HepG2 (cell line): ENCODE results near the gene ZNF488. TPM values are rescaled to one million over a fixed set of nuclear protein-coding genes. Genes with fewer than 3 reads are reported as not detected.

Experiments used
- GMEB2 ChIP-seq: IDR thresholded peaks from 2 replicates; pipeline ENCODE4 v1.6.1; 2016; ENCODE audit warnings: missing biosample characterization, missing genetic modification reagents, low read depth
- HMGXB3 ChIP-seq: sonication (generic); formaldehyde crosslinking; IDR thresholded peaks from 2 replicates; pipeline ENCODE4 v1.4.0; 2020; ENCODE audit warnings: missing genetic modification reagents, borderline replicate concordance
- ZFX ChIP-seq: sonication (generic); formaldehyde crosslinking; IDR thresholded peaks from 2 replicates; pipeline ENCODE4 v1.4.0; 2020; ENCODE audit warnings: mild to moderate bottlenecking, low read depth, missing genetic modification reagents, moderate library complexity
- ZHX2 ChIP-seq, 2 experiments: sonication (generic) in 1 of 2; formaldehyde crosslinking in 1 of 2; IDR thresholded peaks; 2 replicates each; pipeline versions ENCODE4 v1.6.1 to v1.9.0; 2014 to 2022; ENCODE audit warnings: antibody characterized with exemption in 1 of 2, borderline replicate concordance in 1 of 2, inconsistent platforms in 1 of 2, low read depth in 1 of 2, missing genetic modification reagents in 1 of 2
- ZMAT3 ChIP-seq: sonication (generic); formaldehyde crosslinking; conservative IDR thresholded peaks from 2 replicates; pipeline ENCODE4 v1.7.0; 2021; ENCODE audit warnings: missing genetic modification reagents
- ZNF207 ChIP-seq: fragments of 450-650 bp; IDR thresholded peaks from 2 replicates; pipeline ENCODE4 v1.6.1; 2016; ENCODE audit warnings: antibody characterized with exemption, borderline replicate concordance
- ZNF263 ChIP-seq: sonication (generic); formaldehyde crosslinking; IDR thresholded peaks from 2 replicates; pipeline ENCODE4 v1.4.0; 2020; ENCODE audit warnings: missing genetic modification reagents
- ZNF335 ChIP-seq: sonication (generic); formaldehyde crosslinking; IDR thresholded peaks from 2 replicates; pipeline ENCODE4 v1.4.0; 2020; ENCODE audit warnings: missing genetic modification reagents
- ZNF530 ChIP-seq: sonication (generic); formaldehyde crosslinking; IDR thresholded peaks from 2 replicates; pipeline ENCODE4 v1.5.0; 2020; ENCODE audit warnings: low read depth, mild to moderate bottlenecking, missing genetic modification reagents
- ZNF747 ChIP-seq: sonication (generic); formaldehyde crosslinking; IDR thresholded peaks from 2 replicates; pipeline ENCODE4 v1.8.1; 2023; ENCODE audit warnings: missing genetic modification reagents, mild to moderate bottlenecking, borderline replicate concordance
- ZNF75D ChIP-seq: sonication (generic); formaldehyde crosslinking; IDR thresholded peaks from 2 replicates; pipeline ENCODE4 v1.8.1; 2023; ENCODE audit warnings: missing genetic modification reagents, mild to moderate bottlenecking, borderline replicate concordance
- polyA plus RNA-seq, 8 experiments: library from polyadenylated mRNA; depleted of rRNA in 3 of 8; stranded (reverse) in 7 of 8; unstranded in 1 of 8; fragments of >200 nt; fragmentation: Illumina TruSeq in 4 of 8; extraction: Trizol in 4 of 8; gene quantifications; 2 replicates each; pipeline versions ENCODE4 v1.2.1 to v1.2.3, GENCODE V29; 2011 to 2016; ENCODE audit warnings: low read depth in 4 of 8, missing spikeins in 1 of 8, mixed read lengths in 1 of 8; ENCODE audit not compliant: insufficient read depth in 1 of 8
- total RNA-seq, 5 experiments: library from RNA; depleted of rRNA; stranded (reverse); fragments of >200 nt; fragmentation: Illumina TruSeq; extraction: Trizol; gene quantifications; 2 replicates each; pipeline ENCODE4 v1.2.3, GENCODE V29; 2016; ENCODE audit warnings: low read depth in 1 of 5
- TF ChIP-seq, protein P1 (sequence below): sonication (generic); formaldehyde crosslinking; IDR thresholded peaks from 2 replicates; pipeline ENCODE4 v1.5.0; 2020; ENCODE audit warnings: missing genetic modification reagents
- TF ChIP-seq, protein P2 (sequence below): IDR thresholded peaks from 2 replicates; pipeline ENCODE4 v1.6.1; 2016

The ZNF488 gene
- total and polyA plus RNA-seq, 2 of the 13 experiments (the other 11 are each of a cell fraction or from before 2014, with no cell fraction given): 0.13 to 0.15 TPM

GRCh38 chr10:47384148-47384921 is at the start of gene ZNF488 (continued):
- no peak for TF ChIP-seq ZHX2 (IDR thresholded peaks at IDR 0.05; ENCODE audit: low read depth)
- TF ChIP-seq ZHX2 (CRISPR knock-in tag; IDR thresholded peaks at IDR 0.05; ENCODE audit: borderline replicate concordance): no peak
- TF ChIP-seq, protein P1, sequence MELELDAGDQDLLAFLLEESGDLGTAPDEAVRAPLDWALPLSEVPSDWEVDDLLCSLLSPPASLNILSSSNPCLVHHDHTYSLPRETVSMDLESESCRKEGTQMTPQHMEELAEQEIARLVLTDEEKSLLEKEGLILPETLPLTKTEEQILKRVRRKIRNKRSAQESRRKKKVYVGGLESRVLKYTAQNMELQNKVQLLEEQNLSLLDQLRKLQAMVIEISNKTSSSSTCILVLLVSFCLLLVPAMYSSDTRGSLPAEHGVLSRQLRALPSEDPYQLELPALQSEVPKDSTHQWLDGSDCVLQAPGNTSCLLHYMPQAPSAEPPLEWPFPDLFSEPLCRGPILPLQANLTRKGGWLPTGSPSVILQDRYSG (CRISPR knock-in tag): no peak
- no peak for TF ChIP-seq ZNF75D (CRISPR knock-in tag)
- peak; percentile 31; the same call in 1 of the 2 replicates for TF ChIP-seq ZNF747 (CRISPR knock-in tag)
- TF ChIP-seq HMGXB3 (CRISPR knock-in tag): no peak
- no peak for TF ChIP-seq ZNF335 (CRISPR knock-in tag)
- TF ChIP-seq ZNF530 (CRISPR knock-in tag): no peak
- no peak for TF ChIP-seq ZNF207
- peak; percentile 72 for TF ChIP-seq ZNF263 (CRISPR knock-in tag)
- peak; percentile 67; the same call in 1 of the 2 replicates for TF ChIP-seq ZFX (CRISPR knock-in tag)
- no peak for TF ChIP-seq GMEB2 (CRISPR knock-in tag)
- no peak; the same call in 1 of the 2 replicates for TF ChIP-seq ZMAT3 (CRISPR knock-in tag)
- TF ChIP-seq, protein P2, sequence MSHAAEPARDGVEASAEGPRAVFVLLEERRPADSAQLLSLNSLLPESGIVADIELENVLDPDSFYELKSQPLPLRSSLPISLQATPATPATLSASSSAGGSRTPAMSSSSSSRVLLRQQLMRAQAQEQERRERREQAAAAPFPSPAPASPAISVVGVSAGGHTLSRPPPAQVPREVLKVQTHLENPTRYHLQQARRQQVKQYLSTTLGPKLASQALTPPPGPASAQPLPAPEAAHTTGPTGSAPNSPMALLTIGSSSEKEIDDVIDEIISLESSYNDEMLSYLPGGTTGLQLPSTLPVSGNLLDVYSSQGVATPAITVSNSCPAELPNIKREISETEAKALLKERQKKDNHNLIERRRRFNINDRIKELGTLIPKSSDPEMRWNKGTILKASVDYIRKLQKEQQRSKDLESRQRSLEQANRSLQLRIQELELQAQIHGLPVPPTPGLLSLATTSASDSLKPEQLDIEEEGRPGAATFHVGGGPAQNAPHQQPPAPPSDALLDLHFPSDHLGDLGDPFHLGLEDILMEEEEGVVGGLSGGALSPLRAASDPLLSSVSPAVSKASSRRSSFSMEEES: no peak
